Measurements from ENCODE around the gene NAA15.

DNA sequence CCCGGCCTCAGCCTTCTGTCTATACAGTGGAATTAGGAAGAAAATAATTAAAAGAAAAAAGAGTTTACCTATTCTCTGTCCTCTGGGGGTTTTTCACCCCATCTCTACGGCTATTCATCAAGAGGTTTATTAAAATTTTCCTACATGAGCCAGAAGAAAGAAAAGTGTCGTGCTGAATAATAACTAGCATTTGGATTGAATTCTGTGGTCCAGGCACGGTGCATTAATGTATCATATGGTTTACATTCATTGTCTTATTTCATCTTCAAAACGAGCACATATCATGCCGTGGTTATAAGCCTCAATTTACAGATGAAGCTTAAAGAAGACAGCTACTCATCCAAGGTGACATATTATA lies 5.4 kb upstream of the NAA15 start:
- TF ChIP-seq POLR2A (IDR thresholded peaks at IDR 0.05) (no peak), EP300 (IDR thresholded peaks at IDR 0.05) (no peak), POLR2AphosphoS5 (IDR thresholded peaks at IDR 0.05) (no peak)
- TF ChIP-seq, protein P1, sequence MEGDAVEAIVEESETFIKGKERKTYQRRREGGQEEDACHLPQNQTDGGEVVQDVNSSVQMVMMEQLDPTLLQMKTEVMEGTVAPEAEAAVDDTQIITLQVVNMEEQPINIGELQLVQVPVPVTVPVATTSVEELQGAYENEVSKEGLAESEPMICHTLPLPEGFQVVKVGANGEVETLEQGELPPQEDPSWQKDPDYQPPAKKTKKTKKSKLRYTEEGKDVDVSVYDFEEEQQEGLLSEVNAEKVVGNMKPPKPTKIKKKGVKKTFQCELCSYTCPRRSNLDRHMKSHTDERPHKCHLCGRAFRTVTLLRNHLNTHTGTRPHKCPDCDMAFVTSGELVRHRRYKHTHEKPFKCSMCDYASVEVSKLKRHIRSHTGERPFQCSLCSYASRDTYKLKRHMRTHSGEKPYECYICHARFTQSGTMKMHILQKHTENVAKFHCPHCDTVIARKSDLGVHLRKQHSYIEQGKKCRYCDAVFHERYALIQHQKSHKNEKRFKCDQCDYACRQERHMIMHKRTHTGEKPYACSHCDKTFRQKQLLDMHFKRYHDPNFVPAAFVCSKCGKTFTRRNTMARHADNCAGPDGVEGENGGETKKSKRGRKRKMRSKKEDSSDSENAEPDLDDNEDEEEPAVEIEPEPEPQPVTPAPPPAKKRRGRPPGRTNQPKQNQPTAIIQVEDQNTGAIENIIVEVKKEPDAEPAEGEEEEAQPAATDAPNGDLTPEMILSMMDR (IDR thresholded peaks at IDR 0.05) = no peak

All from gastroesophageal sphincter (tissue), 3 donors.